Small intestine (tissue), 7 donors: ENCODE data around the gene LNX2. TPM values are rescaled to one million over a fixed set of nuclear protein-coding genes. Genes with fewer than 3 reads are reported as not detected.

ENCODE experiments used
- DNase-seq, 2 donors: peaks; one replicate each; pipeline versions ENCODE4 v3.0.0 to v3.0.0-alpha.2; 2013
- FAIRE-seq: peaks from 2 replicates; lab custom pipeline; 2012; peaks lifted over from hg19 to GRCh38; lab: Jason Lieb, UNC
- H3K27ac ChIP-seq, 3 donors: one replicate each; pipeline ENCODE4 v1.5.1; 2013; ENCODE audit warnings: low read length in 2 of 3, mild to moderate bottlenecking in 2 of 3, control low read depth in 1 of 3, inconsistent platforms in 1 of 3, low read depth in 1 of 3, moderate library complexity in 1 of 3
- H3K27me3 ChIP-seq, 3 donors: one replicate each; pipeline ENCODE4 v1.6.1; 2013; ENCODE audit warnings: low read length in 3 of 3, inconsistent platforms in 1 of 3; ENCODE audit not compliant: control insufficient read depth in 3 of 3, insufficient read depth in 3 of 3
- H3K36me3 ChIP-seq, 3 donors: one replicate each; pipeline ENCODE4 v1.6.1; 2013; ENCODE audit warnings: low read length in 3 of 3, inconsistent platforms in 1 of 3, low read depth in 1 of 3, mild to moderate bottlenecking in 1 of 3, moderate library complexity in 1 of 3; ENCODE audit not compliant: control insufficient read depth in 3 of 3, insufficient read depth in 2 of 3
- H3K4me1 ChIP-seq, 3 donors: one replicate each; pipeline ENCODE4 v1.6.1; 2013; ENCODE audit warnings: low read length in 2 of 3, inconsistent platforms in 1 of 3, low read depth in 1 of 3, mild to moderate bottlenecking in 1 of 3, moderate library complexity in 1 of 3; ENCODE audit not compliant: control insufficient read depth in 3 of 3, insufficient read depth in 2 of 3
- H3K4me3 ChIP-seq, 3 donors: one replicate each; pipeline ENCODE4 v1.5.1; 2013; ENCODE audit warnings: low read length in 3 of 3, control low read depth in 1 of 3, inconsistent platforms in 1 of 3, low read depth in 1 of 3, mild to moderate bottlenecking in 1 of 3, moderate library complexity in 1 of 3
- H3K9me3 ChIP-seq, 2 donors: one replicate each; pipeline ENCODE4 v1.6.1; 2013; ENCODE audit warnings: low read depth in 1 of 2, low read length in 1 of 2; ENCODE audit not compliant: control insufficient read depth in 2 of 2, insufficient read depth in 1 of 2
- WGBS, 3 donors: extraction: QIAGEN DNeasy Blood & Tissue Kit; methylation state at CpG; one replicate each; pipeline ENCODE4 v1.1.7; 2013; 5-methylcytosine and 5-hydroxymethylcytosine counted together
- polyA plus RNA-seq, 4 donors: library from polyadenylated mRNA; stranded (reverse) in 3 of 4; unstranded in 1 of 4; fragments of 200-250 nt in 3 of 4; fragments of 120-200 nt in 1 of 4; gene quantifications; one replicate each; pipeline versions ENCODE4 v1.2.1 to v1.2.3, GENCODE V29; 2013
- donor health status: healthy with polysubstance abuse.
- donor health status: control.
- donor health status: control.
- donor health status: Bipolar disorder and iron deficiency.
- donor health status: healthy.

LNX2 gene
- polyA plus RNA-seq, 4 donors: 9.6 to 26.2 (median 18.2) TPM

DNA sequence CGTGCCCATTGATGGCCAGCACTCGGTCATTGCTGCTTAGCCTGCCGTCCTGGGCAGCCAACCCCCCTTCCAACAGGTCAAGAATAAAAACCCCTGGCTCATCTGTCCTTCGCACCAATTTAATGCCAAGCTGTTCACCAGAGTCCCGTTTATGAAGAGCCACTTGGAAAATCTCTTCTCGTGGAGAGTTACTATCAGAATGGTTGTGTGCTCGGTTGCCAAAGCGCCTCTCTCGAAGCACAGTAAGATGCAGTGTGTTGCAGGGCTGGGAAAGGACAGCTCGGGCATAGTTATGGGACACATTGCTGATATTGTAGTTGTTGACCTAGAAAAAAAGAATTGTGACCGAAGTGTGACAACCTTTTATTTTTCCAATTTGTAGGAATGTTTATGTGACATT, 57.9 kb downstream of the LNX2 start:
- no peak overlapping the region for H3K27ac ChIP-seq
- peaks cover 8 to 13% (median 9%) of the 10 kb centered on the region in 3 donors for H3K36me3 ChIP-seq
- DNase-seq (no peak), FAIRE-seq (no peak)
- H3K4me3 ChIP-seq: no peak overlapping the region
- H3K27me3 ChIP-seq: no peaks in the 10 kb centered on the region
- WGBS, 3 donors: 94 to 96% (median 94%) methylated on average over 11 of the region's 11 CpGs
- H3K4me1 ChIP-seq: no peaks in the 10 kb centered on the region
- H3K9me3 ChIP-seq: no peaks in the 10 kb centered on the region

DNA sequence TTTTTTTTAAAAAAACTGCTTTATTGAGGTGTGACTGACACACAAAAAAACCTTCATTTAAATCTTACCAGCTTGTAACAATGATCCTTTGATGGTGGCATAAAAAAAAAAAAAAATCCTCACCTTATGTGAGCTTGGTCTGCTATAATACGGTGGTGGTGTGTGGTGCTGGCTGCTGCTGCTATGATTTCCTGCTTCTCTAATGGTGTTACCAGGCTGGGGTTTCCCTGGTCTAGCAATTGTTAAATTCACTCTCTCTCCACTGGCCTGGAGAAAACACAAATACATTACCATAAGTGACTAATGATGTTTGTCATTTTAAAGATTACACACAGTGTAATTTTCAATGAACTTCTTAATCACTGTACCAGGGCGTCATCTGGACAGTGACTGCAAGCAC, 60.6 kb downstream of the LNX2 start:
- WGBS, 3 donors: 53 to 60% (median 56%) methylated on average over 2 of the region's 2 CpGs
- Histone ChIP-seq H3K36me3 (peaks cover 7 to 12% (median 10%) of the 10 kb centered on the region in 3 donors), H3K27me3 (no peaks in the 10 kb centered on the region), H3K9me3 (no peaks in the 10 kb centered on the region), H3K27ac (no peak overlapping the region), H3K4me1 (no peaks in the 10 kb centered on the region), H3K4me3 (no peak overlapping the region)
- no peak for FAIRE-seq
- DNase-seq: no peak

DNA sequence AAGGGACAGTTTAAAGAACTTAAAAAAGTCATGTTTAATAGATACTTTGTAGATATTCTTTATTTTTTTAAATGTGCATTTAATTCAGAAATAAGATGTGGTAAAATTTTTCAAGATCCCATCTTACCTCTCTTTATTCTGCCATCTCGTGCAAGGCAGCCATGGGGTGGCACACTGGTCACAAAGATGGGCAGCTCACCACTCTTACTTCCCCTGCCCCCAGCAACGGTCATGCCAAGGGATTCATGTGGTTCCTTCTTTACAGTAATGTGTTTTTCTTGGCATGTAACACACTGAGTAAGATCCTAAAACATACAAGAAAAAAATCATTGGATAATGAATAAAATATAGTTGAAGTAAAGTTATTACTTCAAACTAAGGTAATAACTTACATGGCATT, 64.2 kb downstream of the LNX2 start:
- Histone ChIP-seq H3K36me3 (peaks cover 3 to 20% (median 4%) of the 10 kb centered on the region in 3 donors), H3K27me3 (no peaks in the 10 kb centered on the region), H3K4me3 (no peak overlapping the region), H3K27ac (no peak overlapping the region), H3K9me3 (no peaks in the 10 kb centered on the region), H3K4me1 (peaks cover 0 to 10% (median 0%) of the 10 kb centered on the region in 3 donors)
- FAIRE-seq: no peak
- 81 to 88% (median 83%) methylated on average over 2 of the region's 2 CpGs for WGBS, 3 donors
- DNase-seq: no peak

DNA sequence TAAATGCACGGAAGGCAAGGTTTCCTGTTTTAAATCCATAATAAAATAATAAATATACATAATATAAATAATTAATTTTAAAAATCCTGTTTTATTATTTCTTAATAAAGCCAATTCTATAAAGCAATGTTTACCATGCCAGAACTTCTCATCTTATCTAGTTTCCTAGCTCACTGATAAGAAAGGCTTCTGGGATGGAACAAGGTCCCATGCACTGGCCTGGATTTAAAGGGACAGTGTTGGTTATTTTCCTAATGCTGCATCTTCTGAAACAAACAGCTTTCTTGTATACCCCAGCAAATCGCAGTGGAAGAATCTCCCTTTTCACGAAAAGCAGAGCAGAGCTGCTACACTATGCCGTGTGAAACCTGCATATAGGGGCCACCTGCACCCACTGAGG, 68.8 kb downstream of the LNX2 start:
- no peak overlapping the region for H3K27ac ChIP-seq
- no peak overlapping the region for H3K4me3 ChIP-seq
- FAIRE-seq (peak; percentile 81), DNase-seq (peak; percentile 46 to 75)
- peaks cover 0 to 24% (median 8%) of the 10 kb centered on the region in 3 donors for H3K36me3 ChIP-seq
- no peaks in the 10 kb centered on the region for H3K27me3 ChIP-seq
- H3K9me3 ChIP-seq: no peaks in the 10 kb centered on the region
- H3K4me1 ChIP-seq: peaks cover 0 to 34% (median 0%) of the 10 kb centered on the region in 3 donors
- 18 to 61% (median 26%) methylated on average over 4 of the region's 4 CpGs for WGBS, 3 donors

DNA sequence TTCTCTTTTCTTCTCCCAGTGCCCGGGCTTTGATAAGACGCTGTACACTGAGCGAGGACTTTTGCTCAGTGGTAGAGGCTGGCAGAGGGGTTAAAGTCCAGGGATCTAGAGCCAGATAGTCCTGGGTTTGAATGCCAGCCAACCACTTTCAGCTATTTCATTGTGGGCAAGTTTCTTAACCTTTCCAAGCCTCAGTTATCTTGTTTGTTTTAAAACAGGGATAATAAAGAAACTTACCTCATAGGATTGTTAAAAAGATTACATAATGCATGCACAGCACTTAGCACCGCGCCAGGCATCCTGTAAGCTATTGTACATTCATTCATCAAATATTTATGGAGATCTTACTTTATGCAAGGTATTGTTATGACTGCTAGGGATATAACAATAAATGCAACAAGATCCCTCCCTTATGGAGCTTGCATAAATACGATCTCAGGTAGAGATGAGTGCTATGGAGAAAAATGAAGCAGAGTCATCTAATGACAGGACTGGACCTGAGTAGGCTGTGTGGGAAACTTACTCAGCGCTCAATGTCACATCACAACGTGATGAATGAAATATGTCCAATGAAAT, 70.8 kb downstream of the LNX2 start:
- DNase-seq: peak; percentile 86 to 99
- FAIRE-seq: peak; percentile 97
- WGBS, 3 donors: 17 to 75% (median 39%) methylated on average over 8 of the region's 8 CpGs
- Histone ChIP-seq H3K27me3 (no peaks in the 10 kb centered on the region), H3K36me3 (peaks cover 0 to 23% (median 8%) of the 10 kb centered on the region in 3 donors), H3K27ac (peak overlapping the region; percentile 52 to 57 (median 55)), H3K4me3 (no peak overlapping the region), H3K4me1 (peaks cover 0 to 34% (median 0%) of the 10 kb centered on the region in 3 donors), H3K9me3 (no peaks in the 10 kb centered on the region)

DNA sequence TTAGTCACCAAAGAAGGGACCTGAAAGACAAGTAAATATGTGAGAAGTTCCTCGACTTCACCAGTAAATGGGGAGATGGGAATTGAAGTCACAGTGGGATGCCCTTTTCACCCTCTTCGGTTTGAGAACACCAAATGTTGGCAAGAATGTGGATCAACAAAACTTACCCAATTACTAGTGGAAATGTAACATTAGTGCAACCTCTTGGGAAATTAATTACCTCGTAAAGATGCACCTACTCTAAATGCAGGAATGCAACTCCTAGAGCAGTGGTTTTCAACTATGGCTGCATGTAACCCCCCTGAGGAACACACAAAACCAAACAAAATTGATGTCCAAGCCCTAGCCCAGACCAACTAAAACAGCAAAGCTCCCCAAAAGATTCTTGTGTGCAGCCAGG, 78.1 kb downstream of the LNX2 start:
- no peaks in the 10 kb centered on the region for H3K9me3 ChIP-seq
- DNase-seq (no peak), FAIRE-seq (no peak)
- H3K27ac ChIP-seq: no peak overlapping the region
- no peak overlapping the region for H3K4me3 ChIP-seq
- no peaks in the 10 kb centered on the region for H3K4me1 ChIP-seq
- peaks cover 4 to 6% (median 4%) of the 10 kb centered on the region in 3 donors for H3K36me3 ChIP-seq
- H3K27me3 ChIP-seq: no peaks in the 10 kb centered on the region
- WGBS, 3 donors: 79 to 87% (median 86%) methylated on average over 3 of the region's 3 CpGs

DNA sequence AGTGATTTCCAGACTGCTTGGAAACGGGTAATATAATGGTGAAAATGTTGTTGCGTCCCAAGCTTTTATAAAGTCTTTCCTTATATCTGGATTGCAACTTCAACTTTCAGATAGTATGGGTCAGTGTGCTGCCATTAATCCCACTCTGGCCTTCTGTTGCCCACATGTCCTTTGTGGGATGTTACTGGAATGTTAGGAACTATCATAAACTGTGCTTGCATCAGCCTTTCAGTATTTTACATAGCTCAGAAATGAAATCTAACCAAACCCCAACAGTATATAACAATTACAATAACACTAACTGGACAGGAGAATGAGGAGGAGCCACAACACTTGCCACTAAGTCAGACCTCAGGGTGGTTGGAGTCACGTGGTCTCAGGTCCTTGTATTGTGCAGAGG, 78.9 kb downstream of the LNX2 start:
- DNase-seq (no peak), FAIRE-seq (no peak)
- Histone ChIP-seq H3K27me3 (no peaks in the 10 kb centered on the region), H3K4me1 (no peaks in the 10 kb centered on the region), H3K36me3 (peaks cover 4 to 6% (median 4%) of the 10 kb centered on the region in 3 donors), H3K4me3 (no peak overlapping the region), H3K27ac (no peak overlapping the region), H3K9me3 (no peaks in the 10 kb centered on the region)
- 87 to 94% (median 92%) methylated on average over 3 of the region's 3 CpGs for WGBS, 3 donors

DNA sequence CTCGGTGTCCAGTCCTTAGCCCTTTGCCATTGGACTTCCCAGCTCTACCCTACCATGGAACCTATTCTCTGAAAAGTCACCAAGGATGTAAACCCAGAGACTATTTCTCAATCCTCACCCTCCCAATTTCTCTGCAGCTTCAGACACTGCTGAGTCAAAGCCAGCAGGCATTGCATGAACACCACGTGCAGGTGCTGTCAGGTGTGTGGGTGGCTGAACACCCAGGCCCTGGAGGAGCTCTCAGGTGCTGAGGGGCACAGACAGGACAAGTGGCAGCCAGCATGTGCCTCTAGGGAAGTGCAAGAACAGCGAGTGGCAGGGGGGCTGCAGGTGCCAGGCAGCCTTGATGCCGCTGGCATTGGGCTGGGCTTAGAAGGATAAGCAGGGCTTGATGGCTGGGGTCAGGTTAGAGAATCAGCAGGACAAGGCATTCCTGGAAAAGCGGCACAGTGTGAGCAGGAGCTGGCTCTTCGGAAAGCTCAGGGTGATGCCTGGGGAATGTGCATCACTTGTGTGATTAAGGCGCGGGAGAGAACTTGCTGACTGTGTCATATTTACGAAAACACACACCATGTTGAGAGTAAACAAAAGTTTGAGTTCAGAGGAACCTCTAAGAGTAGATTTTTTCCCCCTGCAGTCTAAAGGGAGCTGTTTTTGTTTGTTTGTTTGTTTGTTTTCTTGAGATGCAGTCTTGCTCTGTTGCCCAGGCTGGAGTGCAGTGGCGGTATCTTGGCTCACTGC, 83.8 kb downstream of the LNX2 start:
- peaks cover 0 to 14% (median 3%) of the 10 kb centered on the region in 3 donors for H3K4me1 ChIP-seq
- DNase-seq (no peak), FAIRE-seq (no peak)
- no peaks in the 10 kb centered on the region for H3K9me3 ChIP-seq
- H3K36me3 ChIP-seq: peaks cover 0 to 4% (median 0%) of the 10 kb centered on the region in 3 donors
- 86 to 88% (median 87%) methylated on average over 10 of the region's 10 CpGs for WGBS, 3 donors
- no peak overlapping the region for H3K4me3 ChIP-seq
- H3K27me3 ChIP-seq: no peaks in the 10 kb centered on the region
- H3K27ac ChIP-seq: no peak overlapping the region
